ENCODE measurements around the gene NUP98. TPM values are rescaled to one million over a fixed set of nuclear protein-coding genes. Genes with fewer than 3 reads are reported as not detected.

NUP98 gene
- total and polyA plus RNA-seq, 11 donors = 13.2 to 77.9 (median 45.3) TPM

DNA sequence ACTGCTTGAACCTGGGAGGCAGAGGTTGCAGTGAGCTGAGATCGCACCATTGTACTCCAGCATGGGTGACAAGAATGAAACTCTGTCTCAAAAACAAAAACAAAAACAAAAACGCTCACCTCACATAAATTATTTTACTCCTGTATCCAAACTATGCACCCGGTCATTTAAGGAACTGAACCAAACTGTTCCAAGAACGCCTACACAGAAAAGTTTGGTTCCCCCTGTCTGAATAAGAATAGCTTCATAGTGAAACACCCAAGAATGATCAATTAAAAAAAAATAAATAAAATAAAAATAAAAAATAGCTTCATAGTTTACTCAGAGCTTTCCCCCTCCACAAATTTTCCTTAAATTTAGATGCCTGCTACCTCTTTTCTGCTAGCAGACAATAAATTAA, 13.7 kb downstream of the NUP98 start:
- Histone ChIP-seq H3K4me3 (no peak overlapping the region), H3K36me3 (peaks cover 0 to 41% (median 23%) of the 10 kb centered on the region in 9 donors), H3K9me3 (no peaks in the 10 kb centered on the region), H3K4me1 (peaks cover 0 to 76% (median 17%) of the 10 kb centered on the region in 12 donors), H3K27me3 (no peaks in the 10 kb centered on the region), H3K27ac (no peak overlapping the region)
- no peak for DNase-seq
- TF ChIP-seq POLR2A (IDR thresholded peaks at IDR 0.05) = no peak
- TF ChIP-seq, protein P1, sequence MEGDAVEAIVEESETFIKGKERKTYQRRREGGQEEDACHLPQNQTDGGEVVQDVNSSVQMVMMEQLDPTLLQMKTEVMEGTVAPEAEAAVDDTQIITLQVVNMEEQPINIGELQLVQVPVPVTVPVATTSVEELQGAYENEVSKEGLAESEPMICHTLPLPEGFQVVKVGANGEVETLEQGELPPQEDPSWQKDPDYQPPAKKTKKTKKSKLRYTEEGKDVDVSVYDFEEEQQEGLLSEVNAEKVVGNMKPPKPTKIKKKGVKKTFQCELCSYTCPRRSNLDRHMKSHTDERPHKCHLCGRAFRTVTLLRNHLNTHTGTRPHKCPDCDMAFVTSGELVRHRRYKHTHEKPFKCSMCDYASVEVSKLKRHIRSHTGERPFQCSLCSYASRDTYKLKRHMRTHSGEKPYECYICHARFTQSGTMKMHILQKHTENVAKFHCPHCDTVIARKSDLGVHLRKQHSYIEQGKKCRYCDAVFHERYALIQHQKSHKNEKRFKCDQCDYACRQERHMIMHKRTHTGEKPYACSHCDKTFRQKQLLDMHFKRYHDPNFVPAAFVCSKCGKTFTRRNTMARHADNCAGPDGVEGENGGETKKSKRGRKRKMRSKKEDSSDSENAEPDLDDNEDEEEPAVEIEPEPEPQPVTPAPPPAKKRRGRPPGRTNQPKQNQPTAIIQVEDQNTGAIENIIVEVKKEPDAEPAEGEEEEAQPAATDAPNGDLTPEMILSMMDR (IDR thresholded peaks at IDR 0.05) = no peak
- WGBS, 4 donors = 81 to 91% (median 88%) methylated on average over 4 of the region's 4 CpGs
- intact Hi-C loops (cut with DNase I) = no loop called here
- no peak for ATAC-seq

DNA sequence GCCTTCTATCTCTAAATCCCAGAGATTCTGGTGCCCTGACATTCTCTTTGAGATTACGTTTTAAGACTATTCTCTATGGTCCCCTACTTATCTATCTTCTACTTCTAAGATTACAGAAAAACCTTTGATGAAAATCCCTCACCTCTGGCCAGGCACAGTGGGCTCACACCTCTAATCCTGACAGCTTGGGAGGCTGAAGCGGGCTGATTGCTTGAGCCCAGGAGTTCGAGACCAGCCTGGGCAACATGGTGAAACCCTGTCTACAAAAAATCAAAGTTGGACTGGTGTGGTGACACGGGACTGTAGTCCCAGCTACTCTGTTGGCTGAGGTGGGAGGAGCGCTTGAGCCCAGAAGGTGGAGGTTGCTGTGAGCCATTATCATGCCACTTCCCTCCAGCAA, 14.4 kb downstream of the NUP98 start:
- intact Hi-C loops (cut with DNase I) = no loop called here
- no peaks in the 10 kb centered on the region for H3K27me3 ChIP-seq

DNA sequence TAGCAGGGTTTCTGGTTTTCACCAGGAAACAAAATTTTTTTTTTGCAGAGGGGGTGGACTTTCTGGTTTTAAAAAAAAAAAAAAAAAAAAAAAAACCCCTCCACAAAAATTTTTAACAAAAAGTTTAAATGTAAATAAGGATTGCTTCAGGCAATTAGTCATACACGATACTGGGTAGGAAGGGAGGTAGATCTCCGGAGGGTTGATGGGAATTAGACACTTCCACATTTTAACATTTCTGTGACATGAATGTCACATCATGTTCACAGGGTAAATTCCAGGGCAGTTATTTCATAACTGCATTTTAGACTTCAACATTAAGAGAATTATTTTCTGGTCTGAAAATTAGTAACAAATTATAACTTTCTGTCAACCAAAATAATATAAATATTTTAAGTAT, 15.9 kb downstream of the NUP98 start:
- no peaks in the 10 kb centered on the region for H3K27me3 ChIP-seq
- ATAC-seq (peak in 3 of 4 donors; percentile 39 to 56 (median 48)), DNase-seq (no peak)
- TF ChIP-seq, protein P1 (IDR thresholded peaks at IDR 0.05) = no peak
- no peak for TF ChIP-seq POLR2A (IDR thresholded peaks at IDR 0.05)
- 17 to 46% (median 23%) methylated on average over 2 of the region's 2 CpGs for WGBS, 4 donors
- peaks cover 0 to 58% (median 45%) of the 10 kb centered on the region in 9 donors for H3K36me3 ChIP-seq
- H3K27ac ChIP-seq = peak overlapping the region in 1 of 12 donors; percentile 35
- no peak overlapping the region for H3K4me3 ChIP-seq
- no peaks in the 10 kb centered on the region for H3K9me3 ChIP-seq
- intact Hi-C loops (cut with DNase I) = no loop called here
- peaks cover 0 to 54% (median 8%) of the 10 kb centered on the region in 12 donors for H3K4me1 ChIP-seq

More for the DNA sequence above, 14.4 kb downstream of the NUP98 start:
- no peak for DNase-seq
- 88 to 97% (median 94%) methylated on average over 5 of the region's 5 CpGs for WGBS, 4 donors
- Histone ChIP-seq H3K9me3 (no peaks in the 10 kb centered on the region), H3K4me3 (no peak overlapping the region), H3K36me3 (peaks cover 0 to 47% (median 30%) of the 10 kb centered on the region in 9 donors), H3K27ac (no peak overlapping the region), H3K4me1 (peaks cover 0 to 69% (median 17%) of the 10 kb centered on the region in 12 donors)
- TF ChIP-seq, protein P1 (IDR thresholded peaks at IDR 0.05) = no peak
- TF ChIP-seq POLR2A (IDR thresholded peaks at IDR 0.05) = no peak
- ATAC-seq = no peak

DNA sequence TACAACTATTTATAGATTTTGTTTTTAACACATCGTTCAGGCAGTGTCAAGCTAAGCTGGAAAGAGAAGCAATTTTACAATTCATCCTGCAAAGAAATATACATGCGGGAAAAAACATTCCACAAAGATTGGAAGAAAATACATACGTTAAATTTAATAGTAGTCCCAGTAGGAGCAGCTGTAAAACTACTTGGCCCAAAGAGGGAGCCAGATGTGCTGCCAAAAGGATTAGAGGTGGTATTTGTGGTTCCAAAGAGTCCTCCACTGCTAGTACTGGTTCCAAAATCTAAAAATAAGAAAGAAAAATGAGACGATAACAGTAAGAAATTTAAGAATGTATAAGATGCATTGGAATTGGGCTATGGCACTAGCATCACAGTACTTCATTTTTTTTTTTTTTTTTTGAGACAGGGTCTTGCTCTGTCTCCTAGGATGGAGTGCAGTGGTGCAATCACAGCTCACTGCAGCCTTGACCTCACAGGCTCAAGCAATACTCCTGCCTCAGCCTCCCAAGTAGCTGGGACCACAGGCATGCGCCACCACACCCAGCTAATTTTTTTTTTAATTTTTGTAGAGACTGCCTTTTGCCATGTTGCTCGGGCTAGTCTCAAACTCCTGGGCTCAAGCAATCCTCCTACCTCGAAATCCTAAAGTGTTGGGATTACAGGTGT, 21.5 kb downstream of the NUP98 start:
- Histone ChIP-seq H3K27me3 (no peaks in the 10 kb centered on the region), H3K9me3 (no peaks in the 10 kb centered on the region), H3K36me3 (peaks cover 0 to 100% (median 97%) of the 10 kb centered on the region in 9 donors), H3K4me3 (no peak overlapping the region), H3K27ac (no peak overlapping the region), H3K4me1 (peaks cover 0 to 4% (median 0%) of the 10 kb centered on the region in 12 donors)
- DNase-seq (no peak), ATAC-seq (no peak)
- 62 to 76% (median 67%) methylated on average over 7 of the region's 7 CpGs for WGBS, 4 donors
- TF ChIP-seq POLR2A (IDR thresholded peaks at IDR 0.05) = no peak
- TF ChIP-seq, protein P1 (IDR thresholded peaks at IDR 0.05) = peak in 1 of 12 donors; percentile 23
- intact Hi-C loops (cut with DNase I) = no loop called here

Data from heart left ventricle (tissue), 16 donors.